ENCODE results near the gene NAPA.

The NAPA gene

GRCh38 chr19:47448360-47448727 is 66.5 kb downstream of the NAPA start:
- DNase-seq: no peak

- peak; percentile 52 for DNase-seq
These were observed 67.1 kb downstream of the NAPA start for GRCh38 chr19:47447470-47448359.

- no peak for DNase-seq
These were observed 68.1 kb downstream of the NAPA start for GRCh38 chr19:47446534-47447469.

GRCh38 chr19:47445937-47446402 is 68.9 kb downstream of the NAPA start:
- DNase-seq: no peak

- DNase-seq: no peak
These were observed 69.3 kb downstream of the NAPA start for GRCh38 chr19:47445527-47445926.

- no peak for DNase-seq
These were observed 70.5 kb downstream of the NAPA start for GRCh38 chr19:47444388-47444821.

GRCh38 chr19:47443331-47443730 is 71.5 kb downstream of the NAPA start:
- DNase-seq: no peak

- no peak for DNase-seq
These were observed 76.1 kb downstream of the NAPA start for GRCh38 chr19:47438793-47439220.
